HG02759 (cell line): ENCODE results near the gene ATOSB.

Source experiments
- ATAC-seq: cut with Tn5 transposase; IDR thresholded peaks from one replicate; pipeline ENCODE4 v1.9.1; 2021; ENCODE audit warnings: mild to moderate bottlenecking, moderate library complexity; ENCODE audit not compliant: unreplicated experiment

Gene ATOSB

GRCh38 chr9:35114840-35115628, 628 bp downstream of the ATOSB start:
- ATAC-seq, result no peak

GRCh38 chr9:35114113-35114839, 1.4 kb downstream of the ATOSB start:
- ATAC-seq, result no peak

- no peak for ATAC-seq
Observed at GRCh38 chr9:35112257-35113020, 3.2 kb downstream of the ATOSB start.

- peak; percentile 82 for ATAC-seq
Observed at GRCh38 chr9:35111001-35111933, 4.4 kb downstream of the ATOSB start.

GRCh38 chr9:35110327-35110761, 5.3 kb downstream of the ATOSB start:
- ATAC-seq, result no peak

- ATAC-seq, result no peak
Observed at GRCh38 chr9:35108946-35109575, 6.6 kb downstream of the ATOSB start.

- ATAC-seq, result no peak
Observed at GRCh38 chr9:35108461-35108860, 7.2 kb downstream of the ATOSB start.

- no peak for ATAC-seq
Observed at GRCh38 chr9:35107297-35108290, 8.1 kb downstream of the ATOSB start.

- no peak for ATAC-seq
Observed at GRCh38 chr9:35106343-35106730, 9.3 kb downstream of the ATOSB start.

GRCh38 chr9:35105571-35106342, 9.9 kb downstream of the ATOSB start:
- no peak for ATAC-seq

GRCh38 chr9:35105126-35105525, 10.5 kb downstream of the ATOSB start:
- no peak for ATAC-seq

GRCh38 chr9:35104586-35104985, 11.1 kb downstream of the ATOSB start:
- ATAC-seq, result no peak

- ATAC-seq, result no peak
Observed at GRCh38 chr9:35103660-35104191, 11.9 kb downstream of the ATOSB start.

GRCh38 chr9:35102769-35103659, 12.6 kb downstream of the ATOSB start, which contains the start of gene STOML2:
STOML2 (minus strand) TSS chr9:35103131; CDS start chr9:35103094, 37 bp downstream.
- peak; percentile 98 for ATAC-seq

GRCh38 chr9:35102465-35102768, 13.2 kb downstream of the ATOSB start:
- ATAC-seq, result peak; percentile 6

- no peak for ATAC-seq
Observed at GRCh38 chr9:35097573-35097972, 18.1 kb downstream of the ATOSB start.
